ENCODE measurements around the gene B3GNT9. TPM values are rescaled to one million over a fixed set of nuclear protein-coding genes. Genes with fewer than 3 reads are reported as not detected.

The B3GNT9 gene
- total RNA-seq, 1 experiment from 2014 or later = 4.0 TPM

DNA sequence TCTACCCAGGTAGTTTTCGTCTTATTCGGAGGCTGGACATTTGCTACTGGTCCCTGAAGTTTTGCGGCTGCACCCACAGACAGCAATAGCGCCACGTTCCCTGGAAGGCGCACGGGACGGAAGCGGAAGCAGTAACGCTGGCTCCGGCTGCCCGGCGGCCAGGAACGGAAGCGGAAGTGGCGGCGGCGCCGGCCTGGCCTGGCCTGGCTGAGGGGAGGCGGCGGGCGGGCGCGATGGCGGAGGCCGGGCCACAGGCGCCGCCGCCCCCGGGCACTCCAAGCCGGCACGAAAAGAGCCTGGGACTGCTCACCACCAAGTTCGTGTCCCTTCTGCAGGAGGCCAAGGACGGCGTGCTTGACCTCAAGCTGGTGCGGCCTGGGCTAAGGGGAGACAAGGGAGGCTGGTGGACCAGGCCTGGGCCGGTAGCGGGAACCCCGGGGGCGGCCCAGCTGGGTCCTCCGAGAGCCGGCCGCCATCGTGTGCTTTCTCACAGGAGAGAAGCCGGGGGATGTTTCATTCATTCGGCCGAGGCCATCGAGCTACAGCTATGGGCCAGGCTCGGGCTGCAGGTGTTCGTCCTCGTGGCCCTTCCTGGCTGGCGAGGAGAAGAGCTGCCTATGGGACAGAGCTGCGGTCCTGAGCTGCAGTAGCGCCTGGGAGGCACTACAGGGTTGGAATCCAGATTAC lies 41.3 kb upstream of the B3GNT9 start, which contains the start of gene E2F4:
E2F4 (plus strand) TSS at position 161 of the 687 bp plus-strand sequence; CDS start at position 234, 73 bp downstream.
- Histone ChIP-seq H3K4me3 (peak within 1 kb of the TSS; percentile 92), H3K79me2 (ENCODE audit: low read depth) (peaks cover 36% of the 10 kb centered on the region), H2AFZ (peak within 1 kb of the TSS; percentile 80), H3K36me3 (ENCODE audit: low read depth) (peaks cover 25% of the 10 kb centered on the region; the same call in 1 of the 2 replicates), H3K4me2 (peak within 1 kb of the TSS; percentile 96), H3K27me3 (ENCODE audit: insufficient read depth, low read depth) (no peaks in the 10 kb centered on the region), H3K9me2 (ENCODE audit: insufficient read depth) (no peaks in the 10 kb centered on the region), H3K9me3 (ENCODE audit: insufficient read depth, low read depth) (no peaks in the 10 kb centered on the region), H4K20me1 (ENCODE audit: insufficient read depth) (peaks cover 9% of the 10 kb centered on the region), H3K27ac (no peak within 1 kb of the TSS), H3K4me1 (replicated peaks; ENCODE audit: insufficient read depth) (peaks cover 32% of the 10 kb centered on the region), H3F3A (ENCODE audit: insufficient read depth, low read depth) (peaks cover 37% of the 10 kb centered on the region)
- peak; percentile 80 to 87 for DNase-seq
- ChIA-PET POLR2A (ENCODE audit: unreplicated experiment) (no interaction called here), CTCF (interaction anchor here (0.6 to 0.7 kb wide), 4 partner anchors 9 to 310 kb away, joined by 3 to 4 read pairs (median 3); no protein-coding TSS in a partner anchor)
- BruUV-seq (replicated peaks) = no TSS peak
- intact Hi-C loops (cut with micrococcal nuclease; ENCODE audit: unreplicated experiment) = loop anchor here (10.0 kb wide), 2 partner anchors 203 to 273 kb away; partner anchors contain the start of gene TPPP3
- TF ChIP-seq, protein P1, sequence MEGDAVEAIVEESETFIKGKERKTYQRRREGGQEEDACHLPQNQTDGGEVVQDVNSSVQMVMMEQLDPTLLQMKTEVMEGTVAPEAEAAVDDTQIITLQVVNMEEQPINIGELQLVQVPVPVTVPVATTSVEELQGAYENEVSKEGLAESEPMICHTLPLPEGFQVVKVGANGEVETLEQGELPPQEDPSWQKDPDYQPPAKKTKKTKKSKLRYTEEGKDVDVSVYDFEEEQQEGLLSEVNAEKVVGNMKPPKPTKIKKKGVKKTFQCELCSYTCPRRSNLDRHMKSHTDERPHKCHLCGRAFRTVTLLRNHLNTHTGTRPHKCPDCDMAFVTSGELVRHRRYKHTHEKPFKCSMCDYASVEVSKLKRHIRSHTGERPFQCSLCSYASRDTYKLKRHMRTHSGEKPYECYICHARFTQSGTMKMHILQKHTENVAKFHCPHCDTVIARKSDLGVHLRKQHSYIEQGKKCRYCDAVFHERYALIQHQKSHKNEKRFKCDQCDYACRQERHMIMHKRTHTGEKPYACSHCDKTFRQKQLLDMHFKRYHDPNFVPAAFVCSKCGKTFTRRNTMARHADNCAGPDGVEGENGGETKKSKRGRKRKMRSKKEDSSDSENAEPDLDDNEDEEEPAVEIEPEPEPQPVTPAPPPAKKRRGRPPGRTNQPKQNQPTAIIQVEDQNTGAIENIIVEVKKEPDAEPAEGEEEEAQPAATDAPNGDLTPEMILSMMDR (conservative IDR thresholded peaks at IDR 0.05) = no peak
- no peak for TF ChIP-seq EZH2 (IDR thresholded peaks at IDR 0.05; ENCODE audit: low read depth)

DNA sequence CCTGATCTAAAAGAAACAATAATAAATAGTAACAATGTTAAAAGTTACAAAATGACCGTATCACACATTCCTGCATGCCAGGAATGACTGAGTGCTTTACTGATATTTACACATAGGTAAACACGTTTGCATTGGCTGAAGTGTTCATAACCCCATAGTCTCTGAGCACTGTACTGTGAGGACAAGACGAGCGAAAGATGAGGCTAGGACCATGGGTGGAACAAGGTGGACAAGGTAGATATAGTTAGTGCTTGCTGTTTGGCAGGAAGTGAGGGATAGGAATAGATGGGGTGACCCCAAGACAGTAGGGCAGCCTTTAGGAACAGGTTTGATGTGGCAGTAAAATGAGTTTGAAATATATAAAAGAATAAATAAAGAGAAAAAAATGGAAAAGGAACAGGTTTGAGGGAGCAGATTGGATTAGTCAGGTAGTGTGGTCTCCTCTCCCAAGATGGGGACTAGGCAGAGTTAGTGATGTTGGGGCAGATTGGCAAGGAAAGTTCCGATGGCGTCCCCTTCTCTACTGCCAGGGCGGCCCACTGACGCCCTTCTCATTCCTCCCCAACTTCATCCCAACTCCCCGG lies 40.7 kb upstream of the B3GNT9 start:
- Histone ChIP-seq H3K36me3 (ENCODE audit: low read depth) (peaks cover 23% of the 10 kb centered on the region; the same call in 1 of the 2 replicates), H2AFZ (peak overlapping the region; percentile 58), H3K27me3 (ENCODE audit: insufficient read depth, low read depth) (no peaks in the 10 kb centered on the region), H3K27ac (no peak overlapping the region), H3K9me3 (ENCODE audit: insufficient read depth, low read depth) (no peaks in the 10 kb centered on the region), H3K4me1 (replicated peaks; ENCODE audit: insufficient read depth) (peaks cover 31% of the 10 kb centered on the region), H3K4me3 (peak overlapping the region; percentile 92; the same call in 1 of the 2 replicates), H4K20me1 (ENCODE audit: insufficient read depth) (peaks cover 9% of the 10 kb centered on the region), H3K79me2 (ENCODE audit: low read depth) (peaks cover 36% of the 10 kb centered on the region), H3F3A (ENCODE audit: insufficient read depth, low read depth) (peaks cover 31% of the 10 kb centered on the region), H3K9me2 (ENCODE audit: insufficient read depth) (no peaks in the 10 kb centered on the region), H3K4me2 (peak overlapping the region; percentile 96)
- intact Hi-C loops (cut with micrococcal nuclease; ENCODE audit: unreplicated experiment) = loop anchor here (10.0 kb wide), 2 partner anchors 203 to 273 kb away; partner anchors contain the start of gene TPPP3
- ChIA-PET POLR2A (ENCODE audit: unreplicated experiment) (no interaction called here), CTCF (no interaction called here)
- DNase-seq = no peak
- TF ChIP-seq, protein P1 (conservative IDR thresholded peaks at IDR 0.05) = no peak
- no peak for TF ChIP-seq EZH2 (IDR thresholded peaks at IDR 0.05; ENCODE audit: low read depth)
- BruUV-seq (replicated peaks) = no TSS peak

DNA sequence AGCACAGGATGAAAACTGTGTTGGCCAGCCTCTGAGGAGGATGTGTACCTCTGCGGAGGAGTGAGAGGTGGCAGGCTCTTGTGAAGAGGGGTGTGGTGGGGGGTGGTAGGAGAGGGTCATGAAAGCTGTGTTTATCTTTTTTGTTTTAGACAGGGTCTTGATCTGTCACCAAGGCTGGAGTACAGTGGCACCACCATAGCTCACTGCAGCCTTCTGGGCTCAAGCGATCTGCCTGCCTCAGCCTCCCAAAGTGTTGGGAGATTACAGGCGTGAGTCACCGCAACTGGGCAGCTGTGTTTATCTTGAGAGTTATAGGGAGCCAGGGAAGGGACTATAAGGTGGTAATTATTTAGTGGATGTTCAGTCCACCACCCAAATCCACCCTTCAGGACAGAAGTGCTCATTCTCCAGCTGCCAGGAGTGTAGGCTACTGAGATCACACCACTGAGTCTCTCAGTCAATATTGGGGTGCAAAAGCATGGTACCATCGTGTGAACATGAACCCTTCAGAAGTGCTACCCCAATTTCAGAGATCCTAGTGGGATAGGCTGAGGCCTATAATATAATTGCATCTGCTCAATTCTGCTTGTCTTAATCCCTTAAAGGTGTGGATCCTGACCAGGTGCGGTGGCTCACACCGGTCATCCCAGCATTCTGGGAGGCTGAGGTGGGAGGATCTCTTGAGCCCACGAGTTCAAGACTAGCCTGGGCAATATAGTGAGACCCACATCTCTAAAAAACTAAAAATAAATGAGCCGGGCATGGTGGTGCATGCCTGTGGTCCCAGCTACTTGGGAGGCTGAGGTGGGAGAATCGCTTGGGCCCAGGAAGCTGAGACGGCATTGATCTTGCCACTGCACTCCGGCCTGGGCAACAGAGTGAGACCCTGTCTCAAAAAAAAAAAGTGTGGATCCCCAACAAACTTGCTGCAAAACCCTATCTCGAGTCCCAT lies 39.9 kb upstream of the B3GNT9 start:
- no TSS peak for BruUV-seq (replicated peaks)
- H3F3A ChIP-seq (ENCODE audit: insufficient read depth, low read depth) = peaks cover 29% of the 10 kb centered on the region
- H3K9me2 ChIP-seq (ENCODE audit: insufficient read depth) = no peaks in the 10 kb centered on the region
- 0 out of 2 replicates have a peak overlapping the region, but pooled peaks have one; percentile 92 for H3K4me3 ChIP-seq
- no peak for DNase-seq
- ChIA-PET CTCF (no interaction called here), POLR2A (ENCODE audit: unreplicated experiment) (no interaction called here)
- H2AFZ ChIP-seq = no peak overlapping the region
- peaks cover 36% of the 10 kb centered on the region for H3K79me2 ChIP-seq (ENCODE audit: low read depth)
- H3K27me3 ChIP-seq (ENCODE audit: insufficient read depth, low read depth) = no peaks in the 10 kb centered on the region
- intact Hi-C loops (cut with micrococcal nuclease; ENCODE audit: unreplicated experiment) = loop anchor here (10.0 kb wide), 2 partner anchors 204 to 274 kb away; partner anchors contain the start of gene TPPP3
- TF ChIP-seq, protein P1 (conservative IDR thresholded peaks at IDR 0.05) = no peak
- TF ChIP-seq EZH2 (IDR thresholded peaks at IDR 0.05; ENCODE audit: low read depth) = no peak
- peaks cover 9% of the 10 kb centered on the region for H4K20me1 ChIP-seq (ENCODE audit: insufficient read depth)
- H3K4me2 ChIP-seq = peak overlapping the region; percentile 96; the same call in 1 of the 2 replicates
- peaks cover 15% of the 10 kb centered on the region; the same call in 1 of the 2 replicates for H3K36me3 ChIP-seq (ENCODE audit: low read depth)
- H3K9me3 ChIP-seq (ENCODE audit: insufficient read depth, low read depth) = no peaks in the 10 kb centered on the region
- no peak overlapping the region for H3K27ac ChIP-seq
- peaks cover 33% of the 10 kb centered on the region for H3K4me1 ChIP-seq (replicated peaks; ENCODE audit: insufficient read depth)
